Activated effector memory CD4-positive, alpha-beta T cell treated with anti-CD3 and anti-CD28 coated beads, Interleukin-2, amount 50 U/mL, for 16 hours (primary cell): ENCODE data around the gene SLC4A9.
"Not testable (repeated sequence)": the region's sequence is repeated elsewhere in the genome, so short reads cannot be mapped to it uniquely, and the experiment has no call there.

Source experiments
- DNase-seq: peaks from one replicate; pipeline ENCODE4 v3.0.0-alpha.2; 2020

SLC4A9 gene

DNA sequence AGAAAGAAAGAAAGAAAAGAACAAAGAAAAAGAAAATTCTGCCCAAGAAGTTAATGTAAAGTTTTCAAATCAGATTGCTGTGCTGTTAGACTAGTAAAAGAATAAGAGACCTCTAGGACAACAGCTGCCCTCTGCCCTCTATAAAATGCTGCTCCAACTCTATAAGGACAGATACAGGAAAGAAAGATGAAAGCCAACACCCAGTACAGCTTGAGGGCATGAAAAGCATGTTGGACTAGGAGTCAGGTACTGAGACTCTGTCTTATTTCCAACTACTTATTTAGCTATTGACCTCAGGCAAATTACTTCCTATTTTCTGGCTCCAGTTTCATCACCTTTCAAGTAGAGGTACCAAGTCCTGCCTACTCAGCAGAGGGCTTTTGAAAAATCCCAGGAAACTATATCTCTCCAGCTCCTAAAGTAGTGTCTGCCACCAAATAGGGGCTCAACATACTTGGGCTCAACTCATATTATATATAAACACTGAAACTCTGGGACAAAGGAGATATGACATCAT, 19.3 kb upstream of the SLC4A9 start:
- DNase-seq = no peak

- no peak for DNase-seq
These were observed 18.4 kb upstream of the SLC4A9 start for GRCh38 chr5:140341591-140341990.

GRCh38 chr5:140342287-140342686, 17.7 kb upstream of the SLC4A9 start:
- no peak for DNase-seq

DNA sequence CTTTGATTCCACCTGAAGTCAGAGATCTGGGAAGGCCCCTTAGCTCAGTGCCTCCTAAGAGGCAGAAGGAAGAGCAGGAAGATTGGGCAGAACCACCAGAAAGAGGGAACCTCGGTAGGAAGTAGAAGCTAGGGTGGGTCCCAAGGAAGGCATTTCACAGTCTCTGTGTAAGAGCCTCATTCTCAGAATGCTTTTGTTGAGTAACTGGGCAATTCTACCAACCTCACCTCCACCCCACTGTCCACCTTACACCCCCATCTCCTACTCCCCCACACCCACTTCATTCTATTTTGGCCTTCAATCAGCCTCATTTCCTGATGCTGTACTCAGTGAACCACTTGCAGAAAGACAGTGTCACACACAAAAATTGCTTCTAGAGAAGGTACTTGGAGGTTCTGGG, 17.1 kb upstream of the SLC4A9 start:
- DNase-seq = no peak

- DNase-seq = not testable (repeated sequence)
These were observed 16.1 kb upstream of the SLC4A9 start for GRCh38 chr5:140343849-140344248.

GRCh38 chr5:140344683-140345423, 15.1 kb upstream of the SLC4A9 start:
- DNase-seq = peak; percentile 67

DNA sequence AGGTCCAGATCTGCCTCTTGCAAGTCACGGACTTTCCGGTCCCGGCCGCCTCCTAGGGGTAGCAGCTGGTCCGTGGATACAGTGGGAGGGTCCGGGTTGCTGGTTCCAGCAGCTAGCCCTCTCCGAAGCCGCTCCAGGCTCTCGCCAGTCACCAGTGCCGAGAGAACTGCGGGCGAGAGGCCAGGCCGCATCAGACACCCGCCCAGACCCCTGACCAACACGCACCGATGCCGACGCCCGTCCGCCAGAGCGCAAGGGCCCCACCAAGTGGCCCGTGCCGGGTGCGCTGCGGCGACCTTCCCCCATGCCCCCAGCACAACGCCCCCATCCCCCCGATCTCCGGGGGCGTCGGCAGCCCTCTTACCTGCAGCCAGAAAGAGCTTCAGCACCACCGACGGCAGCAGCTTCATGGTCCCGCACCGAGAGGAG, 14.1 kb upstream of the SLC4A9 start:
- no peak for DNase-seq

DNA sequence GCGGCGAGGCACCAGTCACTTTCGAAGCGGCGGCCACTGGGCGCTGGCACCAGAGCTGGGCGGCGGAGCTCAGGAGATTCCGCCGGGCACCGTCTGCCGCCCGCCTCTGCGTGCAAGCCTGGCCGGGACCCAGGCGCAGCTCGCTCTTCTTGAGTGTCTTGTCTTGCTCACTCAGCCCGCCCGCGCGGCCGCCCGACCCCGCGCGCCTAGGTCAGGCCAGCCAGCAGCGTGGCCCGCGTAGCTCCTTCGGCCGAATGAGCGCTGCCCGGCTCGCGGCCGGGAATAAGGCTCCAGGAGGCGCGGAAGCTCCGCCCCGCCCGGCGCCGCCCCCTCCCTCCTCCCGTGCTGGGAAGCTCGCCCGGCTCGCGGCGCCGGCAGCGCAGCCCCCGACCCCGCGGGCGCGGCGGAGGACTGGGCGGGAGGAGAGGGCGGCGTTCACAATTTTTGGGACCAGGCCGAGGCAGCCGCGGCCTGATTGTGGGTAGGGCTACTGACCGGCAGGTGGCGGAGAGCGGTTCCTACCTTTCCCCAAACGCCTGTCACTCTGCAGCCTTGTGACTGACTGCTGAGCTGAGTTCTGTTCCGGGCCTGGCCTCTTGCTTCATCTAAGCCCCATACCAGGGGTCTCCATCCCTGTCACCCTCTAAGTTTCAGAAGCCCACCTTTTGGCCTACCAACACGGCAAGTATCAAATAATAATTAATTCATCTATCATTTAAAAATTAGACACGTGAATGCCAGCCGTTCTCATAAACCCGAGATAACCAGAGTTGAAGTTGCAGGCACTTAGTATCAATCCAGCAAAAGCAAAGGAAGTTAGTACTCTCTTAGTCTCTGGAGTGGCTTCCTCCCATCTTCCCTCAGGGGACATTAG, 13.4 kb upstream of the SLC4A9 start, which contains the start of gene HBEGF:
TSS of gene HBEGF (minus strand) at position 256 of the 874 bp plus-strand sequence. CDS start 275 bp downstream, outside the sequence.
- peak; percentile 84 for DNase-seq

GRCh38 chr5:140347360-140347759, 12.6 kb upstream of the SLC4A9 start:
- DNase-seq = no peak

GRCh38 chr5:140348104-140348503, 11.9 kb upstream of the SLC4A9 start:
- DNase-seq = no peak

GRCh38 chr5:140349244-140349643, 10.8 kb upstream of the SLC4A9 start:
- no peak for DNase-seq

GRCh38 chr5:140351609-140352334, 8.2 kb upstream of the SLC4A9 start:
- DNase-seq = no peak

DNA sequence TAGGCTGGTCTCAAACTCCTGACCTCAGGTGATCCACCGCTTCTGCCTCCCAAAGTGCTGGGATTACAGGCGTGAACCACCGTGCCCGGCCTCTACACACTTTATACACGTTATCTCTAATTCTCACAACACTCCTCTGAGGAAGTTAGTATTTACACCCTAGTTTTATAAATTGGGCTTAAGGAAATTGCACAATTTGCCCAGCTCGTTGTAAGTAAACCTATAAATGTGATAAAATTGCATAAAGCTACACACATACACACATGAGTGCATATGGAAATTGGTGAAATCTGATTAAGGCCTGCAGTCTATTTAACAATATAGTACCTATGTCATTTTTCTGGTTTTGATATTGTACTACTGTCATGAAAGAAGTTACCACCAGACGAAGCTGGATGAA, 4.4 kb upstream of the SLC4A9 start:
- DNase-seq = no peak

DNA sequence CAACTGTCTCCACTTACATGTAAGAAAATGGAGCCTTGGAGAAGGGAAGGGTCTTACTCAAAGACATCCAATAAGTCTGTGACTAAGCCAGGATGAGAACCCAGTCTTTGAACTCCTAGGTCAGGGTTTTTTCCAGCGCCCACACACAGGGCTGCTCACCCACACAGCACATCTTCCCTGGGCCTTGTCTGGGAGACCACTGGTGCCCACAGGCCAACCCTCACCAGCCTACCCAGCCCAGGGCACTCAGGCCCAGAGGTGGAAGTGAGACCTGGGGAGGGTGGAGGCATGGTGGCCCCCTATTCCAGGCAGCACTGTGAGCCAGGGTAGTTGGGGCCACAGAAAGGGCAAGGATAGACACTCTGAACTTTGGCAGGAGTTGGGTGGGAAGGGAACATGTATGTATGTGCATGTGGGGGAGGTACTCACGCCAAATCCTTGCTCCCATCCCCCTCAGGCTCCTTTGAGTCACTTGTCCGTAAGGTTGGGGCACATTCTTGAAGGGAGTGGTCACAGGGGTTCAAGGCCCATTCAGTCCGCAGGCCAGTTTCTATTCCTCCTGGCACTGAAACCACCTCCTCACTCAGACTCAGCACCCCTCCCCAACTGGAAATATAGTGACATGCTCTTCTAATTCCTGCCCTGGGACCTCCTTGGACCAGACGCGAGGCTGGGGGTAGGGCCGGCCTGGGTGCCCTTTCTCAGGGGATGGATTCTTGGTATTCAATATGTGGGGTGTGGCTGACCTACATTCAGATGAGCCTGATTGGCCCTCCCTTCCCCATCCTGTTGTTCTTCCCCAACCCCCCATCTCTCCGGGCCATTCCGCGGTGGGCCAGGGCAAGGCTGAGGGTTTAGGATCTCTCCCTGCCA, 2.9 kb upstream of the SLC4A9 start:
- peak; percentile 38 for DNase-seq

DNA sequence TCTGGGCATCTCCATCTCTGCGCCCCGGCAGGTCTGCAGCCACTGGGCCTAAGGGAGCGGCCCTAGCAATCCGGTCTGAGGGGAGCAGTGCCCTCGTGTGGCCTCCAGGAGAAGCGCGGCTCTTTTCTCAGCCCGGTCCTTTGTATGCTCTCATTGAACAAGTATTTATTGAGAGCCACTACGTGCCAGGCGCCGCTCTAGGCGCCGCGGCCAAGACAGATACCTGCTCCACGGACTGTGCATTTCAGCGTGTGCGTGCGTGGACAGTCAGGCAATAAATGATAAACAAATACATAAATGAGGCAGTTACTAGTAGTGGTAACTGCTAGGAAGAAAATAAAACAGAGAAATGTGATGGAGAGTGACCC, 2.3 kb upstream of the SLC4A9 start:
- peak; percentile 90 for DNase-seq

- DNase-seq = no peak
These were observed 1.2 kb upstream of the SLC4A9 start for GRCh38 chr5:140358738-140359310.

DNA sequence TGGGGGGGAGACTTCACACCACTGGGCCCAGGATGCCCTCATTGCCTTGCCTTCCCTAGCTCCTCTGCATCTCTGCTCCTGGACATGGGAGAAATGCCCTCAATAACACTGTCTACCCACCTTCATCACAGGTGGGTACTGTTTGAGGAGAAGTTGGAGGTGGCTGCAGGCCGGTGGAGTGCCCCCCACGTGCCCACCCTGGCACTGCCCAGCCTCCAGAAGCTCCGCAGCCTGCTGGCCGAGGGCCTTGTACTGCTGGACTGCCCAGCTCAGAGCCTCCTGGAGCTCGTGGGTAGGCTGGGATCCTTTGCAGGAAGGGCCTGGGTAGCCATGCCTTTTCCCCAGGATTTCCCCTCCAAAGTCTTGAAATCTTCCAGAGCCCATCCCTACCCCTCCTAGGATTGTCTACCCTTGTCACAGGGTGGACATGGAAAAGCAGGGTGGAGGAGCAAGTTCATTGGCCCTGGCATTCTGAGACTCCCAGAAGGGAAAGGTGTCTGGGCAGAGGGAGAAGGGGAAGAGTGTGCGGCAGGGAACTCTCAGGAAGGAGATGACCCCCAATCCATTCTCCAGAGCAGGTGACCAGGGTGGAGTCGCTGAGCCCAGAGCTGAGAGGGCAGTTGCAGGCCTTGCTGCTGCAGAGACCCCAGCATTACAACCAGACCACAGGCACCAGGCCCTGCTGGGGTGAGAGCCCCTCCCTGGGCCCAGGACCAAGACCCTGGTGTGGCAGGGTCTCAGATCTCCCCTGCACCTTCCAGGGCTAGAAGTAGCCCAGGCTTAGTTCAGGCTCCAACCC, 886 bp downstream of the SLC4A9 start:
- no peak for DNase-seq

DNA sequence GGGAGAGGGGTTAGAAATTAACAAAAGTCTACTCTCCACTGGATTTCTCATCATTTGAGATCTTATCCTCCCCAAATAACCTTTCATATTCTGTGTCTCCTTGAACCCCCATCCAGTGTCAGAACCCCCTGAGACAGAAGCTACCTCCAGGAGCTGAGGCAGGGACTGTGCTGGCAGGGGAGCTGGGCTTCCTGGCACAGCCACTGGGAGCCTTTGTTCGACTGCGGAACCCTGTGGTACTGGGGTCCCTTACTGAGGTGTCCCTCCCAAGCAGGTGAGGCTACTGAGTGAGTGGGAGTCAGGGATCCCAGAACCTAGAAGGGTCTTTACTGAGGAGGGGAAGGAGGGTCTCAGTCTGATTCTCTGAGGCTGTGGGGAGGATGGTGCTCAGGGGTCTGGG, 1.9 kb downstream of the SLC4A9 start:
- DNase-seq = no peak

GRCh38 chr5:140362311-140362710, 2.3 kb downstream of the SLC4A9 start:
- DNase-seq = no peak

GRCh38 chr5:140362875-140363630, 3.1 kb downstream of the SLC4A9 start:
- DNase-seq = peak; percentile 94
